Fibroblast of lung (primary cell): ENCODE results near the gene FOSL2. TPM values are rescaled to one million over a fixed set of nuclear protein-coding genes. Genes with fewer than 3 reads are reported as not detected.

Experiments
- DNase-seq, 2 donors: peaks; one replicate each; pipeline versions ENCODE4 v3.0.0 to v3.0.0-alpha.2; 2010; ENCODE audit warnings: low read depth in 2 of 2
- H2AFZ ChIP-seq: 2 replicates; pipeline ENCODE4 v1.5.1; 2012; ENCODE audit warnings: low read length, control low read depth, inconsistent platforms
- H3K27ac ChIP-seq: 2 replicates; pipeline ENCODE4 v1.5.1; 2011; ENCODE audit warnings: low read length, control low read depth; ENCODE audit not compliant: insufficient read depth
- H3K27me3 ChIP-seq: 2 replicates; pipeline ENCODE4 v1.5.1; 2011; ENCODE audit warnings: mild to moderate bottlenecking, low read length; ENCODE audit not compliant: control insufficient read depth, insufficient read depth
- H3K36me3 ChIP-seq: 2 replicates; pipeline ENCODE4 v1.5.1; 2011; ENCODE audit warnings: low read length; ENCODE audit not compliant: control insufficient read depth, insufficient read depth
- H3K4me1 ChIP-seq: 2 replicates; pipeline ENCODE4 v1.5.1; 2011; ENCODE audit warnings: low read length; ENCODE audit not compliant: control insufficient read depth, insufficient read depth; ENCODE audit errors: extremely low read depth
- H3K4me2 ChIP-seq: 2 replicates; pipeline ENCODE4 v1.5.1; 2011; ENCODE audit warnings: low read length, control low read depth; ENCODE audit not compliant: insufficient read depth; ENCODE audit errors: extremely low read depth
- H3K4me3 ChIP-seq, 4 experiments: fragments of 200-600 bp in 1 of 4; sonication (generic) in 1 of 4; replicated peaks in 1 of 4; 2 replicates each; pipeline ENCODE4 v1.5.1; 2011 to 2016; ENCODE audit warnings: low read length in 4 of 4, low read depth in 3 of 4, mild to moderate bottlenecking in 3 of 4, control low read depth in 2 of 4, inconsistent platforms in 1 of 4, mixed read lengths in 1 of 4; ENCODE audit not compliant: insufficient read depth in 1 of 4; ENCODE audit errors: control extremely low read depth in 1 of 4
- H3K79me2 ChIP-seq: 2 replicates; pipeline ENCODE4 v1.5.1; 2012; ENCODE audit warnings: mild to moderate bottlenecking, low read length, inconsistent platforms; ENCODE audit not compliant: control insufficient read depth, insufficient read depth
- H3K9ac ChIP-seq: 2 replicates; pipeline ENCODE4 v1.5.1; 2011; ENCODE audit warnings: mild to moderate bottlenecking, low read length, control low read depth; ENCODE audit not compliant: insufficient read depth
- H3K9me3 ChIP-seq: 2 replicates; pipeline ENCODE4 v1.5.1; 2012; ENCODE audit warnings: low read depth, low read length; ENCODE audit not compliant: control insufficient read depth, insufficient read depth
- H4K20me1 ChIP-seq: 2 replicates; pipeline ENCODE4 v1.5.1; 2011; ENCODE audit warnings: low read length; ENCODE audit not compliant: control insufficient read depth, insufficient read depth; ENCODE audit errors: extremely low read depth
- CTCF ChIP-seq, 2 donors: IDR thresholded peaks in 1 of 2; conservative IDR thresholded peaks in 1 of 2; 1 replicate in 1 of 2; 2 replicates in 1 of 2; pipeline ENCODE4 v1.5.1; 2011 to 2012; ENCODE audit warnings: low read length in 2 of 2, control low read depth in 1 of 2, inconsistent platforms in 1 of 2, low read depth in 1 of 2, mild to moderate bottlenecking in 1 of 2
- EZH2 ChIP-seq: IDR thresholded peaks from 2 replicates; pipeline ENCODE4 v1.5.1; 2012; ENCODE audit warnings: low read length, control low read depth, mild to moderate bottlenecking; ENCODE audit errors: missing control alignments
- polyA plus RNA-seq, 2 donors: library from polyadenylated mRNA; depleted of rRNA in 1 of 2; stranded (reverse) in 1 of 2; unstranded in 1 of 2; fragments of >200 nt; gene quantifications; 2 replicates each; pipeline ENCODE4 v1.2.1, GENCODE V29; 2011 to 2012; ENCODE audit warnings: missing spikeins in 1 of 2
- total RNA-seq: library from RNA; depleted of rRNA; stranded (reverse); fragments of >200 nt; gene quantifications from 2 replicates; pipeline ENCODE4 v1.2.1, GENCODE V29; 2014

FOSL2 gene
- total and polyA plus RNA-seq, 2 donors (not counting 1 experiment from before 2014, with no cell fraction given) = 58.9 to 83.6 TPM

DNA sequence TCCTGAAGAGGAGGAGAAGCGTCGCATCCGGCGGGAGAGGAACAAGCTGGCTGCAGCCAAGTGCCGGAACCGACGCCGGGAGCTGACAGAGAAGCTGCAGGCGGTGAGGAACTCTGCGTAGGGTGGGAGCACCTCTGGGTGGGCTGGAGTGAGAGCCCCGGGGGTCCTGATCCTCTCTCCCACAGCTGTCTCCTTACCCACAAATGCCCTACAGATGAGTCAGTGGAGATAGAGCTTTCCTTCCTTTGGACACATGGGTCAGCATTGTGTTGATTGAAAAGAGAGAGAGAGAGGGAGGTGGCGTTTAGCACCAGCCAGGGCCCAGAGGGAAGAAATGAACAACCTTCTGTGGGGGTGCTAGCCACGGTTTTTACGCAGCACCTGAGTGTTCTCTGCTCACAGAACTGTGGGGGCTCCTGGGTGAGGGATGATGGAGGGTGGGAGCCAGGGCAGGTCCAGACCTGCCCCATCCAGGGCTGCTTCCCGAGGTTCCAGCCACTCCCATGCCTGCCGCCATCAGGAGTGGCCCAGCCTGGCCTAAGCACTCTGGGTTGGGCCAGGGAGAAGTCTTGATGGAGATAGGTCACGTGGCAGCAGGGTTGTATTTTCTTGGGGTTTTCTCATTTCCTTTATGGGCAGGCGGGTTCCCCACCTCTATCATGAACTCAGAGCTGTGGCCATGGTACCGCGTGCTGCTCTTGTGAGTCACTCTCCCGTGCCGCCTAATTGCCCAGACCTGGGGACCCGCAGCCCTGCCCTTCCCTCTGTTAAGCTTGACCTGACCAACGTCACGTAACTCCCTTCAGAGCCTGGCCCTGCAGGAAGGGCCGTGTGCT lies 16.3 kb downstream of the FOSL2 start:
- no peak overlapping the region for H3K9ac ChIP-seq
- H3K4me3 ChIP-seq = no peak overlapping the region
- H3K4me2 ChIP-seq = no peak overlapping the region
- H3K36me3 ChIP-seq = peaks cover 80% of the 10 kb centered on the region
- peaks cover 4% of the 10 kb centered on the region for H3K4me1 ChIP-seq
- no peaks in the 10 kb centered on the region for H3K27me3 ChIP-seq
- DNase-seq = peak; percentile 69 to 98
- TF ChIP-seq EZH2 (no peak), CTCF (conservative IDR thresholded peaks at IDR 0.05 in 1 of 2, IDR thresholded peaks at IDR 0.05 in 1 of 2; ENCODE audit: low read depth in 1 of 2, low read length in 2 of 2) (no peak)
- no peaks in the 10 kb centered on the region for H3K9me3 ChIP-seq
- H2AFZ ChIP-seq = no peak overlapping the region
- H3K27ac ChIP-seq = no peak overlapping the region
- H3K79me2 ChIP-seq = peaks cover 75% of the 10 kb centered on the region
- H4K20me1 ChIP-seq = no peaks in the 10 kb centered on the region

GRCh38 chr2:28411166-28411755 lies 18.6 kb downstream of the FOSL2 start:
- Histone ChIP-seq H3K36me3 (peaks cover 75% of the 10 kb centered on the region), H2AFZ (no peak overlapping the region), H3K27me3 (no peaks in the 10 kb centered on the region), H3K4me2 (no peak overlapping the region), H3K4me3 (no peak overlapping the region), H3K4me1 (peaks cover 3% of the 10 kb centered on the region), H4K20me1 (no peaks in the 10 kb centered on the region), H3K79me2 (peaks cover 68% of the 10 kb centered on the region), H3K27ac (no peak overlapping the region), H3K9ac (no peak overlapping the region), H3K9me3 (no peaks in the 10 kb centered on the region)
- no peak for DNase-seq
- TF ChIP-seq CTCF (conservative IDR thresholded peaks at IDR 0.05 in 1 of 2, IDR thresholded peaks at IDR 0.05 in 1 of 2; ENCODE audit: low read depth in 1 of 2, low read length in 2 of 2) (no peak), EZH2 (no peak)

- DNase-seq = no peak
- no peak overlapping the region for H3K9ac ChIP-seq
- no peaks in the 10 kb centered on the region for H3K27me3 ChIP-seq
- H3K27ac ChIP-seq = no peak overlapping the region
- H3K4me3 ChIP-seq = no peak overlapping the region
- H2AFZ ChIP-seq = no peak overlapping the region
- no peak overlapping the region for H3K4me2 ChIP-seq
- no peak for TF ChIP-seq EZH2
- no peak for TF ChIP-seq CTCF (conservative IDR thresholded peaks at IDR 0.05 in 1 of 2, IDR thresholded peaks at IDR 0.05 in 1 of 2; ENCODE audit: low read depth in 1 of 2, low read length in 2 of 2)
- H4K20me1 ChIP-seq = no peaks in the 10 kb centered on the region
- H3K9me3 ChIP-seq = no peaks in the 10 kb centered on the region
- H3K79me2 ChIP-seq = peaks cover 60% of the 10 kb centered on the region
- peaks cover 3% of the 10 kb centered on the region for H3K4me1 ChIP-seq
- H3K36me3 ChIP-seq = peaks cover 68% of the 10 kb centered on the region
These were observed 19.4 kb downstream of the FOSL2 start for GRCh38 chr2:28411956-28412609.
